ENCODE results near the gene MAD1L1.
A peak's percentile ranks its signal among the peaks of the same experiment; 100 is the strongest.
"Not testable (repeated sequence)": the region's sequence is repeated elsewhere in the genome, so short reads cannot be mapped to it uniquely, and the experiment has no call there.

MAD1L1 gene

GRCh38 chr7:1838911-1839531 lies 393.7 kb downstream of the MAD1L1 start:
- DNase-seq, result peak; percentile 1

- not testable (repeated sequence) for DNase-seq
Measured at GRCh38 chr7:1838544-1838872, 394.2 kb downstream of the MAD1L1 start.

- DNase-seq, result not testable (repeated sequence)
Measured at GRCh38 chr7:1837696-1838543, 394.8 kb downstream of the MAD1L1 start.

- DNase-seq, result not testable (repeated sequence)
Measured at GRCh38 chr7:1831933-1832535, 400.7 kb downstream of the MAD1L1 start.

- DNase-seq, result not testable (repeated sequence)
Measured at GRCh38 chr7:1831471-1831870, 401.3 kb downstream of the MAD1L1 start.

GRCh38 chr7:1829668-1830067 lies 403.1 kb downstream of the MAD1L1 start:
- not testable (repeated sequence) for DNase-seq

- no peak for DNase-seq
Measured at GRCh38 chr7:1829111-1829510, 403.6 kb downstream of the MAD1L1 start.

GRCh38 chr7:1828170-1828569 lies 404.6 kb downstream of the MAD1L1 start:
- not testable (repeated sequence) for DNase-seq

- not testable (repeated sequence) for DNase-seq
Measured at GRCh38 chr7:1827521-1827981, 405.2 kb downstream of the MAD1L1 start.

GRCh38 chr7:1826931-1827330 lies 405.8 kb downstream of the MAD1L1 start:
- not testable (repeated sequence) for DNase-seq

- no peak for DNase-seq
Measured at GRCh38 chr7:1825897-1826741, 406.6 kb downstream of the MAD1L1 start.

- DNase-seq, result not testable (repeated sequence)
Measured at GRCh38 chr7:1825647-1825896, 407.2 kb downstream of the MAD1L1 start.

- DNase-seq, result not testable (repeated sequence)
Measured at GRCh38 chr7:1824882-1825646, 407.7 kb downstream of the MAD1L1 start.

- peak; percentile 54 for DNase-seq
Measured at GRCh38 chr7:1824151-1824881, 408.4 kb downstream of the MAD1L1 start.

- no peak for DNase-seq
Measured at GRCh38 chr7:1823376-1824150, 409.2 kb downstream of the MAD1L1 start.

- DNase-seq, result no peak
Measured at GRCh38 chr7:1819259-1819841, 413.4 kb downstream of the MAD1L1 start.

- DNase-seq, result no peak
Measured at GRCh38 chr7:1818575-1819258, 414.0 kb downstream of the MAD1L1 start.

GRCh38 chr7:1817061-1817712 lies 415.6 kb downstream of the MAD1L1 start:
- no peak for DNase-seq

- not testable (repeated sequence) for DNase-seq
Measured at GRCh38 chr7:1816451-1816850, 416.3 kb downstream of the MAD1L1 start.
